ENCODE data around the gene PRDM2. TPM values are rescaled to one million over a fixed set of nuclear protein-coding genes. Genes with fewer than 3 reads are reported as not detected.

PRDM2 gene
- polyA plus RNA-seq, 1 donor (not counting 4 experiments of a cell fraction or from before 2014, with no cell fraction given) = 13.8 TPM

- TF ChIP-seq CTCF (optimal IDR thresholded peaks at IDR 0.05 in 1 of 3, IDR thresholded peaks at IDR 0.05 in 1 of 3, conservative IDR thresholded peaks at IDR 0.05 in 1 of 3; ENCODE audit: extremely low read depth in 1 of 3, insufficient read depth in 2 of 3, low read length in 3 of 3) = no peak
- no peak for TF ChIP-seq EZH2 (IDR thresholded peaks at IDR 0.05; ENCODE audit: low read length)
- H4K20me1 ChIP-seq (ENCODE audit: control insufficient read depth, extremely low read depth, insufficient read depth, low read length) = peaks cover 10% of the 10 kb centered on the region
- H3K4me3 ChIP-seq (ENCODE audit: control insufficient read depth in 2 of 3, extremely low read depth in 1 of 3, insufficient read depth in 2 of 3, low read depth in 1 of 3, low read length in 3 of 3) = no peak overlapping the region
- H2AFZ ChIP-seq (ENCODE audit: control insufficient read depth, low read length) = no peak overlapping the region
- no peak overlapping the region for H3K27ac ChIP-seq (ENCODE audit: control insufficient read depth, insufficient read depth, low read length)
- dilution Hi-C loops (cut with MboI; ENCODE audit: extremely low pct_ligation_motif_present, low sequenced_read_pairs) = no loop called here
- FAIRE-seq = no peak
- no peaks in the 10 kb centered on the region for H3K4me1 ChIP-seq (ENCODE audit: control insufficient read depth, extremely low read depth, insufficient read depth, low read length)
- no peaks in the 10 kb centered on the region for H3K27me3 ChIP-seq (ENCODE audit: control insufficient read depth, extremely low read depth, insufficient read depth, low read length)
- no peak for DNase-seq (ENCODE audit: low read depth, low spot score)
- peaks cover 2% of the 10 kb centered on the region for H3K9me1 ChIP-seq (ENCODE audit: control insufficient read depth, extremely low read depth, insufficient read depth, low read length)
- H3K79me2 ChIP-seq (ENCODE audit: control insufficient read depth, insufficient read depth, low read length) = peaks cover 53% of the 10 kb centered on the region
- no peak overlapping the region for H3K4me2 ChIP-seq (ENCODE audit: control insufficient read depth, extremely low read depth, insufficient read depth, low read depth, low read length)
- H3K36me3 ChIP-seq (ENCODE audit: control insufficient read depth in 2 of 2, extremely low read depth in 1 of 2, insufficient read depth in 2 of 2, low read length in 2 of 2) = peaks cover 24 to 47% of the 10 kb centered on the region in 2 experiments
- no peak overlapping the region for H3K9ac ChIP-seq (ENCODE audit: control insufficient read depth, extremely low read depth, insufficient read depth, low read length)
- H3K9me3 ChIP-seq (ENCODE audit: control insufficient read depth, low read depth, low read length) = no peaks in the 10 kb centered on the region
Measured at GRCh38 chr1:13775459-13775858, 75.5 kb downstream of the PRDM2 start.

GRCh38 chr1:13775916-13776315 lies 75.9 kb downstream of the PRDM2 start:
- Histone ChIP-seq H3K9ac (ENCODE audit: control insufficient read depth, extremely low read depth, insufficient read depth, low read length) (no peak overlapping the region), H3K36me3 (ENCODE audit: control insufficient read depth in 2 of 2, extremely low read depth in 1 of 2, insufficient read depth in 2 of 2, low read length in 2 of 2) (peaks cover 24 to 49% of the 10 kb centered on the region in 2 experiments), H3K27ac (ENCODE audit: control insufficient read depth, insufficient read depth, low read length) (no peak overlapping the region), H3K79me2 (ENCODE audit: control insufficient read depth, insufficient read depth, low read length) (peaks cover 53% of the 10 kb centered on the region), H4K20me1 (ENCODE audit: control insufficient read depth, extremely low read depth, insufficient read depth, low read length) (peaks cover 9% of the 10 kb centered on the region), H3K4me1 (ENCODE audit: control insufficient read depth, extremely low read depth, insufficient read depth, low read length) (no peaks in the 10 kb centered on the region), H3K27me3 (ENCODE audit: control insufficient read depth, extremely low read depth, insufficient read depth, low read length) (no peaks in the 10 kb centered on the region), H3K9me3 (ENCODE audit: control insufficient read depth, low read depth, low read length) (no peaks in the 10 kb centered on the region), H2AFZ (ENCODE audit: control insufficient read depth, low read length) (no peak overlapping the region), H3K4me2 (ENCODE audit: control insufficient read depth, extremely low read depth, insufficient read depth, low read depth, low read length) (no peak overlapping the region), H3K4me3 (ENCODE audit: control insufficient read depth in 2 of 3, extremely low read depth in 1 of 3, insufficient read depth in 2 of 3, low read depth in 1 of 3, low read length in 3 of 3) (no peak overlapping the region), H3K9me1 (ENCODE audit: control insufficient read depth, extremely low read depth, insufficient read depth, low read length) (peaks cover 2% of the 10 kb centered on the region)
- dilution Hi-C loops (cut with MboI; ENCODE audit: extremely low pct_ligation_motif_present, low sequenced_read_pairs) = no loop called here
- no peak for DNase-seq (ENCODE audit: low read depth, low spot score)
- no peak for FAIRE-seq
- TF ChIP-seq CTCF (optimal IDR thresholded peaks at IDR 0.05 in 1 of 3, IDR thresholded peaks at IDR 0.05 in 1 of 3, conservative IDR thresholded peaks at IDR 0.05 in 1 of 3; ENCODE audit: extremely low read depth in 1 of 3, insufficient read depth in 2 of 3, low read length in 3 of 3) (no peak), EZH2 (IDR thresholded peaks at IDR 0.05; ENCODE audit: low read length) (no peak)

All from keratinocyte (primary cell).